Ascending aorta (tissue), 2 donors: ENCODE measurements around the gene NR1I3. TPM values are rescaled to one million over a fixed set of nuclear protein-coding genes. Genes with fewer than 3 reads are reported as not detected.

ENCODE experiments used
- DNase-seq, 2 donors: peaks; one replicate each; pipeline ENCODE4 v3.0.0-alpha.2; 2019; ENCODE audit warnings: low spot score in 2 of 2
- H3K27ac ChIP-seq, 2 donors: fragments of 200-600 bp; sonication (generic); one replicate each; pipeline ENCODE4 v1.5.1; 2016 to 2017; ENCODE audit warnings: mild to moderate bottlenecking in 1 of 2
- H3K27me3 ChIP-seq: fragments of 200-600 bp; sonication (generic); one replicate; pipeline ENCODE4 v1.5.1; 2017
- H3K36me3 ChIP-seq, 2 donors: fragments of 200-600 bp; sonication (generic); one replicate each; pipeline ENCODE4 v1.5.1; 2016
- H3K4me1 ChIP-seq, 2 donors: fragments of 200-600 bp; sonication (generic); one replicate each; pipeline ENCODE4 v1.5.1; 2016 to 2017; ENCODE audit warnings: mild to moderate bottlenecking in 1 of 2
- H3K4me3 ChIP-seq, 2 donors: fragments of 200-600 bp; sonication (generic); one replicate each; pipeline ENCODE4 v1.5.1; 2016 to 2017; ENCODE audit warnings: mild to moderate bottlenecking in 1 of 2
- H3K9me3 ChIP-seq, 2 donors: fragments of 200-600 bp; sonication (generic); one replicate each; pipeline ENCODE4 v1.5.1; 2016
- intact Hi-C: fragments of 100-400 bp; cut with DNase I; formaldehyde crosslinking; loops from one replicate; pipeline ENCODE4 v1.15.1; 2023
- total RNA-seq: library from RNA; depleted of rRNA; stranded (reverse); fragments of >200 nt; gene quantifications from one replicate; pipeline ENCODE4 v1.1.0, GENCODE V29; 2016
- TF ChIP-seq, protein P1 (sequence below), 3 experiments: fragments of 200-600 bp in 2 of 3; fragments of 450-650 bp in 1 of 3; sonication (generic) in 2 of 3; IDR thresholded peaks; one replicate each; pipeline ENCODE4 v1.5.1; 2016 to 2019; ENCODE audit warnings: antibody characterized with exemption in 3 of 3, mild to moderate bottlenecking in 1 of 3, moderate library complexity in 1 of 3

The NR1I3 gene
- total RNA-seq, 1 donor from 2014 or later, result 0.21 TPM

DNA sequence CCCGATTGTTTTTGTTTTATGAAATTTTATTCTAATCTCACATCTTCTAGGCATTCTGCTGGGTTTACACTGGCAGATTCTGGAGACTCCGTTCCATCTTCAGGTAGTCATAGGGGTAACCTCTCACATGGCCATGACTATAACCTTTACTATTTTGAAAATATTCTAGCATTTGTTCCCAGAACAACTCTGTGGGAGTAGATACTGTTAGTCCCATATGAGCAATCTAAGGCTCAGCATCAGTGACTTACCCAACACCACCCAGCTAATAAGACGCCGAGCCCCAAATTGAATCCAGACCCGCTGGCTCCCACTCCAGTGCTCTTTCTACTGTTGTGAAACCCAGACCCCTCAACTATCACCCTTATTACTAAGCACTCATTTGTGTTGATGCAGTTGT, 49.0 kb downstream of the NR1I3 start:
- Histone ChIP-seq H3K9me3 (no peaks in the 10 kb centered on the region), H3K27me3 (no peaks in the 10 kb centered on the region), H3K36me3 (no peaks in the 10 kb centered on the region), H3K4me1 (no peaks in the 10 kb centered on the region), H3K27ac (no peak overlapping the region), H3K4me3 (no peak overlapping the region)
- TF ChIP-seq, protein P1, sequence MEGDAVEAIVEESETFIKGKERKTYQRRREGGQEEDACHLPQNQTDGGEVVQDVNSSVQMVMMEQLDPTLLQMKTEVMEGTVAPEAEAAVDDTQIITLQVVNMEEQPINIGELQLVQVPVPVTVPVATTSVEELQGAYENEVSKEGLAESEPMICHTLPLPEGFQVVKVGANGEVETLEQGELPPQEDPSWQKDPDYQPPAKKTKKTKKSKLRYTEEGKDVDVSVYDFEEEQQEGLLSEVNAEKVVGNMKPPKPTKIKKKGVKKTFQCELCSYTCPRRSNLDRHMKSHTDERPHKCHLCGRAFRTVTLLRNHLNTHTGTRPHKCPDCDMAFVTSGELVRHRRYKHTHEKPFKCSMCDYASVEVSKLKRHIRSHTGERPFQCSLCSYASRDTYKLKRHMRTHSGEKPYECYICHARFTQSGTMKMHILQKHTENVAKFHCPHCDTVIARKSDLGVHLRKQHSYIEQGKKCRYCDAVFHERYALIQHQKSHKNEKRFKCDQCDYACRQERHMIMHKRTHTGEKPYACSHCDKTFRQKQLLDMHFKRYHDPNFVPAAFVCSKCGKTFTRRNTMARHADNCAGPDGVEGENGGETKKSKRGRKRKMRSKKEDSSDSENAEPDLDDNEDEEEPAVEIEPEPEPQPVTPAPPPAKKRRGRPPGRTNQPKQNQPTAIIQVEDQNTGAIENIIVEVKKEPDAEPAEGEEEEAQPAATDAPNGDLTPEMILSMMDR (IDR thresholded peaks at IDR 0.05), result no peak
- DNase-seq, result no peak
- intact Hi-C loops, result no loop called here

DNA sequence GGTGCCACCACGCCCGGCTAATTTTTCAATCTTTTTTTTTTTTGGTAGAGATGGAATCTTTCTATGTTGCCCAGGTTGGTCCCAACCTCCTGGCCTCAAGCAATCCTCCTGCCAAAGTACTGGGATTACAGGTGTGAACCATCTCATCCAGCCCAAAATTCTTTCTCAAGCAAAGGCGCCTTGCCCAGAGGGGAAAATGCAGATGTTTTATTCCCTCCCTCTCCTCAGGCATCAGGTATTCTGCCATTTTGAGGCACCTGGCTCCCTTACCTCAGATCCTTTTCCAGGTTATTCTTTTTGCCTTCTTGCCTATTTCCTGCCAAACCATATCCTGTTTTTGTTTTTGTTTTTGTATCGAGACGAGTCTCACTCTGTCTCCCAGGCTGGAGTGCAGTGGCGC, 49.6 kb downstream of the NR1I3 start:
- Histone ChIP-seq H3K27me3 (no peaks in the 10 kb centered on the region), H3K4me1 (no peaks in the 10 kb centered on the region), H3K9me3 (no peaks in the 10 kb centered on the region), H3K36me3 (no peaks in the 10 kb centered on the region), H3K4me3 (no peak overlapping the region), H3K27ac (no peak overlapping the region)
- intact Hi-C loops, result no loop called here
- no peak for DNase-seq
- TF ChIP-seq, protein P1 (IDR thresholded peaks at IDR 0.05), result no peak

DNA sequence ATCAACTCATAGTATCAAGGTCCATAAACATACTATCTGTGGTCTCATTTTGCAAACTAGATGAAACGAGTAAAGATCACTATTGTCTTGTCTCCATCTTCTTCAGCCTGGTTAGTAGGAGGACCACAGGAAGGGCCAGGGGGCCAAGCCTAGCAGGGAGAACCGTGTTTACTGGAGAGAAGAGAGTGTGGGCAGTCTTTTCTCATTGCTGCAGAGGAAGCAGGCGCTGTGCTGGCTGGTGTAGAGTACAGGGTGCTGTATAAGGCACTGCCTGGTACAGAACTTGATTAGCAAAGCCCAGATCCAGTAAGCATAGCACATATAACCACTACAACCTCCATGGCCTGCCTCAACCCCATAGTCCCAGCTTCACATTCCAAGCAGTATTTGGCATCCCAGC, 50.7 kb downstream of the NR1I3 start:
- DNase-seq, result no peak
- Histone ChIP-seq H3K27ac (no peak overlapping the region), H3K36me3 (no peaks in the 10 kb centered on the region), H3K9me3 (no peaks in the 10 kb centered on the region), H3K4me1 (no peaks in the 10 kb centered on the region), H3K4me3 (no peak overlapping the region), H3K27me3 (no peaks in the 10 kb centered on the region)
- TF ChIP-seq, protein P1 (IDR thresholded peaks at IDR 0.05), result no peak
- intact Hi-C loops, result no loop called here

DNA sequence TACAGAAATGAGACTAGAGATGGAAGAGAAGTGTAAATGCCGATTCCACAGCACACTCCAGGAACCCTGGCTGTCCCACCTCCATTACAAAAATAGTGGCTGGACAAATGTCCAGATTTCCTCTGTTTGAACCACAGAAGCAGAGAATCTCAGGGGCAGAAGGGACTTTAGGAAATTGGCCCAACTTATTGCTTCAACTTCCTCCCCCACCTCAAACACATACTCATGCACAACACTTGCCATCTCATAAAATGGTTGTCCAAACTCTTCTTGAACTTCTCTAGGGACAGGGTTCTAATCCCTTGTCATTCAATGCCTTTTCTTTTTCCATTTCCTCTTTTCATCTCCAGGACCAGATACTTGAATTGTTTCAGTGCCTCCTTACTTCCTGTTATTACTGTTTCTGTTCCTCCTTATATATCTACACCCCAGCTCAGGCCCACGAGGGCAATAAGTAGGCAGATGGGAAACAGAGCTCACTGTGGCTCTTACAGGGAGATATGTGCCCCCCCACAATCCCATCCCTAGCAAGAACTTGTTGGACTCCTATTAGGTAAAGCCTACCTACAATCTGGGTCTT, 52.2 kb downstream of the NR1I3 start:
- TF ChIP-seq, protein P1 (IDR thresholded peaks at IDR 0.05), result no peak
- intact Hi-C loops, result no loop called here

DNA sequence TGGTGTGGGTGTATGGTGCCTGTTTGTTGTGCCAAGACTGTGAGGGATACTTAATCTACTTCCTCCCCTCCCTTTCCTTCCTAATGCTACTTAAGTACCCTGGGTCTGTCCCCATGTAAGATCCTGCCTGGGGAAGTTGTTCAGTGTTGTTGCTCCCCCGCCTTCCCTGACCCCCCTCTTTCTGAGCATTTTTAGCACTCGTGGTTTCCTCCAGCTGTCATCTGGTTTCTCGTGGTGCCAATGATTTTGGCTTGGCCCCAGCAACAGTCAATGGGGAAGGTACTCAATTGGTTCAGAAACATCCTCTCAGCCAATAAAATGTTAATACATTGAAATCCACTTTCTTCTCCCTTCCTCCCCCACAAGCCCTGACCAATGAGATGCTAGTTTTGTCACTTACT, 52.7 kb downstream of the NR1I3 start:
- H3K27me3 ChIP-seq, result no peaks in the 10 kb centered on the region
- no peak overlapping the region for H3K4me3 ChIP-seq
- TF ChIP-seq, protein P1 (IDR thresholded peaks at IDR 0.05), result no peak
- intact Hi-C loops, result no loop called here
- no peaks in the 10 kb centered on the region for H3K36me3 ChIP-seq
- no peaks in the 10 kb centered on the region for H3K9me3 ChIP-seq
- peak; percentile 51 to 86 for DNase-seq
- no peaks in the 10 kb centered on the region for H3K4me1 ChIP-seq
- H3K27ac ChIP-seq, result peak overlapping the region; percentile 27 to 63

More for the DNA sequence above, 52.2 kb downstream of the NR1I3 start:
- Histone ChIP-seq H3K4me1 (no peaks in the 10 kb centered on the region), H3K27me3 (no peaks in the 10 kb centered on the region), H3K9me3 (no peaks in the 10 kb centered on the region), H3K36me3 (no peaks in the 10 kb centered on the region), H3K27ac (peak overlapping the region; percentile 27 to 63), H3K4me3 (no peak overlapping the region)
- DNase-seq, result no peak

DNA sequence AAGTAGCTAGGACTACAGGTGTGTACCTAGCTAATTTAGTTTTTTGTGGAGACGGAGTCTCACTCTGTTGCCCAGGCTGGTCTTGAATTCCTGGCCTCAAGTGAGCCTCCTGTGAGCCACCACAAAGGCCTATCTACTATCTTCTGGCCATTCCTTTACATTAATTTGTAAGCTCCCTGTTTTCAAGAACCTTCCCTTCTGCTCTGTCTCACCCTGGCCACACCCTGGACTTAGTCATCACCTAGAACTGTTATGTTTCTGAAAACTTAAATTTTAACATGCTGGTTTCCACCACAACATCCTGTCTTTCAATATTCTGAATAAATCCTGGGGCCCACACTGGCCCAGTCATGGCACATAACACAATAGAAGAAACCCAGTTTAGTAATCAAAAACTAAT, 55.8 kb downstream of the NR1I3 start:
- DNase-seq, result no peak
- Histone ChIP-seq H3K27ac (no peak overlapping the region), H3K4me3 (no peak overlapping the region), H3K27me3 (no peaks in the 10 kb centered on the region), H3K9me3 (no peaks in the 10 kb centered on the region), H3K4me1 (peaks cover 0 to 5% of the 10 kb centered on the region in 2 donors), H3K36me3 (no peaks in the 10 kb centered on the region)
- TF ChIP-seq, protein P1 (IDR thresholded peaks at IDR 0.05), result no peak
- intact Hi-C loops, result no loop called here
